Measurements from ENCODE around the gene MAD1L1.

DNA sequence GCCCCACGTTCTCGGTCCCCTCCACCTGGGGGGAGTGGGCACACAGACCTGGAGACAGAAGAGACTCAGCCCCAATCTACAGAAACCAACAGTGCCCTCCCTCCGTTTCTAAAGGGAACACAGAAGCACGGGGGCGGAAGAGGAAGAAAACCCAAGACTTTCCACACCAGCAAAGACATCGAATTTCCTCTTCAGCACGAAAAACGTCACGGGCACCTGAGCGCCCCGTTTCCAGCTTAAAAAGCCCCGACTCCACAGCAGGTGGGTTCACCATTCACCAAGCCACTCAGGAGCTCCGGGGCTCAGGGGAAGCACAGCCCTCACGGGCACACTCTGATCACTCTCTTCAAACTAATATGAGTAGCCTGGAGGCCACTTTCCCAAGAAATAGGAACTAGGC is 28.9 kb upstream of the MAD1L1 start:
- TF ChIP-seq POLR2AphosphoS5 (IDR thresholded peaks at IDR 0.05; ENCODE audit: low read depth, low read length) (no peak), POLR2A (IDR thresholded peaks at IDR 0.05; ENCODE audit: low read depth, low read length) (no peak), TAF1 (IDR thresholded peaks at IDR 0.05; ENCODE audit: borderline replicate concordance, low read depth, low read length) (no peak)
